Fibroblast of pulmonary artery (primary cell): Measurements from ENCODE around the gene SBNO2.

ENCODE experiments used
- DNase-seq: peaks from one replicate; pipeline ENCODE4 v3.0.0-alpha.2; 2010; ENCODE audit warnings: low read depth
- H3K4me3 ChIP-seq: replicated peaks from 2 replicates; pipeline ENCODE4 v1.5.1; 2011; ENCODE audit warnings: low read depth, mild to moderate bottlenecking, control low read depth, low read length, moderate library complexity
- CTCF ChIP-seq: IDR thresholded peaks from 2 replicates; pipeline ENCODE4 v1.5.1; 2011; ENCODE audit warnings: mild to moderate bottlenecking, control low read depth, low read length, inconsistent platforms; ENCODE audit errors: missing control alignments

The SBNO2 gene

GRCh38 chr19:1086613-1087012 is 87.5 kb downstream of the SBNO2 start:
- no peak overlapping the region for H3K4me3 ChIP-seq
- DNase-seq: no peak
- TF ChIP-seq CTCF: no peak

- DNase-seq: no peak
- no peak for TF ChIP-seq CTCF
Observed at GRCh38 chr19:1085676-1086442, 88.2 kb downstream of the SBNO2 start.

DNA sequence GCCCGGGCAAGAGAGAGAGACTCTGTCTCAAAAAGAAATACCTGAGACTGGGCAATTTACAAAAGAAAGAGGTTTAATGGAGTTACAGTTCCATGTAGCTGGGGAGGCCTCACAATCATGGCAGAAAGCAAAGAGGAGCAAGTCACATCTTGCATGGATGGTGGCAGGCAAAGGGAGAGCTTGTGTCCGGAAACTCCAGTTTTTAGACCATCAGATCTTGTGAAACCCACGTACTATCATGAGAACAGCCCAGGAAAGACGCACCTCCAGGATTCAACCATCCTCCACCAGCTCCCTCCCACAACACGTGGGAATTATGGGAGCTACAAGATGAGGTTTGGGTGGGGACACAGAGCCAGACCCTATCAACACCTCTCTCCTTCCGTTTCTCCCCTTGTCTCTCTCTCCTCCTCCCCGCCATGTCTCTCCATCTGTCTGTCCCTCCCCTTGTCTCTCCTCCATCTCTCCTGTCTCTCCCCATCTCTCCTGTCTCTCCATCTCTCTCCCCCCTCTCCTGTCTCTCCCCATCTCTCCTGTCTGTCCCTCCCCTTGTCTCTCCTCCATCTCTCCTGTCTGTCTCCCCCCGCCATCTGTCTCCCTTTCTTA is 88.9 kb downstream of the SBNO2 start:
- no peak overlapping the region for H3K4me3 ChIP-seq
- TF ChIP-seq CTCF: no peak
- no peak for DNase-seq

More at GRCh38 chr19:1085676-1086442, 88.2 kb downstream of the SBNO2 start:
- H3K4me3 ChIP-seq: no peak overlapping the region

- no peak overlapping the region for H3K4me3 ChIP-seq
- no peak for DNase-seq
- no peak for TF ChIP-seq CTCF
Observed at GRCh38 chr19:1084024-1084868, 89.8 kb downstream of the SBNO2 start.

GRCh38 chr19:1082928-1083816 is 90.9 kb downstream of the SBNO2 start:
- H3K4me3 ChIP-seq: no peak overlapping the region
- no peak for DNase-seq
- no peak for TF ChIP-seq CTCF
